ENCODE results near the gene TOGARAM2. TPM values are rescaled to one million over a fixed set of nuclear protein-coding genes. Genes with fewer than 3 reads are reported as not detected.

TOGARAM2 gene
- total RNA-seq, 1 experiment from 2014 or later, result 0.61 TPM

- Histone ChIP-seq H3K4me1 (peaks cover 8% of the 10 kb centered on the region; the same call in 1 of the 2 replicates), H3K9me3 (no peaks in the 10 kb centered on the region), H3K36me3 (ENCODE audit: control insufficient read depth, insufficient read depth, low read length) (no peaks in the 10 kb centered on the region), H3K27me3 (replicated peaks; ENCODE audit: control insufficient read depth, insufficient read depth, low read length) (no peaks in the 10 kb centered on the region), H3K4me3 (ENCODE audit: low read depth, low read length) (no peak overlapping the region)
- Mint-ChIP-seq H3K27ac (ENCODE audit: unreplicated experiment) (no peak overlapping the region), H3K4me1 (ENCODE audit: low read depth, unreplicated experiment) (no peaks in the 10 kb centered on the region), H3K4me3 (ENCODE audit: unreplicated experiment) (no peak overlapping the region), H3K27me3 (ENCODE audit: insufficient read depth, unreplicated experiment) (no peaks in the 10 kb centered on the region), H3K36me3 (ENCODE audit: insufficient read depth, unreplicated experiment) (no peaks in the 10 kb centered on the region), H3K9me3 (ENCODE audit: unreplicated experiment) (no peaks in the 10 kb centered on the region)
- no TSS peak for BruUV-seq (replicated peaks)
- DNase-seq, result no peak
- TF ChIP-seq CTCF (IDR thresholded peaks at IDR 0.05; ENCODE audit: insufficient read depth in 1 of 2, low read depth in 1 of 2, low read length in 1 of 2, severe bottlenecking in 1 of 2, unreplicated experiment in 1 of 2), result no peak
- intact Hi-C loops (cut with micrococcal nuclease; ENCODE audit: unreplicated experiment), result no loop called here
- ChIA-PET POLR2A (no interaction called here), CTCF (no interaction called here)
These were observed 28.2 kb downstream of the TOGARAM2 start for GRCh38 chr2:29009270-29009669.

- Mint-ChIP-seq H3K4me3 (ENCODE audit: unreplicated experiment) (no peak overlapping the region), H3K4me1 (ENCODE audit: low read depth, unreplicated experiment) (no peaks in the 10 kb centered on the region), H3K27me3 (ENCODE audit: insufficient read depth, unreplicated experiment) (no peaks in the 10 kb centered on the region), H3K27ac (ENCODE audit: unreplicated experiment) (no peak overlapping the region), H3K9me3 (ENCODE audit: unreplicated experiment) (no peaks in the 10 kb centered on the region), H3K36me3 (ENCODE audit: insufficient read depth, unreplicated experiment) (no peaks in the 10 kb centered on the region)
- intact Hi-C loops (cut with micrococcal nuclease; ENCODE audit: unreplicated experiment), result no loop called here
- H3K27me3 ChIP-seq (replicated peaks; ENCODE audit: control insufficient read depth, insufficient read depth, low read length), result no peaks in the 10 kb centered on the region
- POLR2A ChIA-PET, result no interaction called here
- H3K9me3 ChIP-seq, result no peaks in the 10 kb centered on the region
- no peaks in the 10 kb centered on the region for H3K36me3 ChIP-seq (ENCODE audit: control insufficient read depth, insufficient read depth, low read length)
- CTCF ChIA-PET, result no interaction called here
- no peak for DNase-seq
- peaks cover 8% of the 10 kb centered on the region; the same call in 1 of the 2 replicates for H3K4me1 ChIP-seq
- no peak overlapping the region for H3K4me3 ChIP-seq (ENCODE audit: low read depth, low read length)
- TF ChIP-seq CTCF (IDR thresholded peaks at IDR 0.05; ENCODE audit: insufficient read depth in 1 of 2, low read depth in 1 of 2, low read length in 1 of 2, severe bottlenecking in 1 of 2, unreplicated experiment in 1 of 2), result no peak
- BruUV-seq (replicated peaks), result no TSS peak
These were observed 28.9 kb downstream of the TOGARAM2 start for GRCh38 chr2:29009711-29010677.

- POLR2A ChIA-PET, result no interaction called here
These were observed 29.8 kb downstream of the TOGARAM2 start for GRCh38 chr2:29010946-29011345.

More at GRCh38 chr2:29010946-29011345, 29.8 kb downstream of the TOGARAM2 start:
- H3K36me3 Mint-ChIP-seq (ENCODE audit: insufficient read depth, unreplicated experiment), result no peaks in the 10 kb centered on the region
- H3K27me3 Mint-ChIP-seq (ENCODE audit: insufficient read depth, unreplicated experiment), result no peaks in the 10 kb centered on the region
- Histone ChIP-seq H3K36me3 (ENCODE audit: control insufficient read depth, insufficient read depth, low read length) (no peaks in the 10 kb centered on the region), H3K4me3 (ENCODE audit: low read depth, low read length) (no peak overlapping the region), H3K27me3 (replicated peaks; ENCODE audit: control insufficient read depth, insufficient read depth, low read length) (no peaks in the 10 kb centered on the region), H3K9me3 (no peaks in the 10 kb centered on the region), H3K4me1 (peaks cover 8% of the 10 kb centered on the region; the same call in 1 of the 2 replicates)
- H3K9me3 Mint-ChIP-seq (ENCODE audit: unreplicated experiment), result no peaks in the 10 kb centered on the region
- intact Hi-C loops (cut with micrococcal nuclease; ENCODE audit: unreplicated experiment), result no loop called here
- no peak for DNase-seq
- CTCF ChIA-PET, result interaction anchor here (0.9 kb wide), 1 partner anchor 9 kb away, joined by 3 read pairs; no protein-coding TSS in a partner anchor
- TF ChIP-seq CTCF (IDR thresholded peaks at IDR 0.05; ENCODE audit: insufficient read depth in 1 of 2, low read depth in 1 of 2, low read length in 1 of 2, severe bottlenecking in 1 of 2, unreplicated experiment in 1 of 2), result no peak
- H3K4me3 Mint-ChIP-seq (ENCODE audit: unreplicated experiment), result no peak overlapping the region
- no peaks in the 10 kb centered on the region for H3K4me1 Mint-ChIP-seq (ENCODE audit: low read depth, unreplicated experiment)
- H3K27ac Mint-ChIP-seq (ENCODE audit: unreplicated experiment), result no peak overlapping the region
- BruUV-seq (replicated peaks), result no TSS peak
